Stomach (tissue), 4 donors: ENCODE data around the gene KCNQ1.

Experiments used
- POLR2A ChIP-seq, 4 donors: fragments of 450-650 bp; IDR thresholded peaks; one replicate each; pipeline ENCODE4 v1.6.1; 2016; ENCODE audit warnings: antibody characterized with exemption in 4 of 4, control low read depth in 2 of 4, mild to moderate bottlenecking in 1 of 4, moderate library complexity in 1 of 4
- TF ChIP-seq, protein P1 (sequence below), 7 experiments: fragments of 450-650 bp in 4 of 7; fragments of 200-600 bp in 3 of 7; sonication (generic) in 3 of 7; IDR thresholded peaks; one replicate each; pipeline ENCODE4 v1.5.1; 2016 to 2019; ENCODE audit warnings: antibody characterized with exemption in 7 of 7, control low read depth in 2 of 7, mild to moderate bottlenecking in 1 of 7

GRCh38 chr11:2446590-2447252 lies 1.9 kb downstream of the KCNQ1 start:
- no peak for TF ChIP-seq POLR2A (IDR thresholded peaks at IDR 0.05)
- TF ChIP-seq, protein P1, sequence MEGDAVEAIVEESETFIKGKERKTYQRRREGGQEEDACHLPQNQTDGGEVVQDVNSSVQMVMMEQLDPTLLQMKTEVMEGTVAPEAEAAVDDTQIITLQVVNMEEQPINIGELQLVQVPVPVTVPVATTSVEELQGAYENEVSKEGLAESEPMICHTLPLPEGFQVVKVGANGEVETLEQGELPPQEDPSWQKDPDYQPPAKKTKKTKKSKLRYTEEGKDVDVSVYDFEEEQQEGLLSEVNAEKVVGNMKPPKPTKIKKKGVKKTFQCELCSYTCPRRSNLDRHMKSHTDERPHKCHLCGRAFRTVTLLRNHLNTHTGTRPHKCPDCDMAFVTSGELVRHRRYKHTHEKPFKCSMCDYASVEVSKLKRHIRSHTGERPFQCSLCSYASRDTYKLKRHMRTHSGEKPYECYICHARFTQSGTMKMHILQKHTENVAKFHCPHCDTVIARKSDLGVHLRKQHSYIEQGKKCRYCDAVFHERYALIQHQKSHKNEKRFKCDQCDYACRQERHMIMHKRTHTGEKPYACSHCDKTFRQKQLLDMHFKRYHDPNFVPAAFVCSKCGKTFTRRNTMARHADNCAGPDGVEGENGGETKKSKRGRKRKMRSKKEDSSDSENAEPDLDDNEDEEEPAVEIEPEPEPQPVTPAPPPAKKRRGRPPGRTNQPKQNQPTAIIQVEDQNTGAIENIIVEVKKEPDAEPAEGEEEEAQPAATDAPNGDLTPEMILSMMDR (IDR thresholded peaks at IDR 0.05) = no peak
